ENCODE measurements around the gene EZR. TPM values are rescaled to one million over a fixed set of nuclear protein-coding genes. Genes with fewer than 3 reads are reported as not detected.

Gene EZR
- total RNA-seq, 1 experiment from 2014 or later, result 375 TPM

DNA sequence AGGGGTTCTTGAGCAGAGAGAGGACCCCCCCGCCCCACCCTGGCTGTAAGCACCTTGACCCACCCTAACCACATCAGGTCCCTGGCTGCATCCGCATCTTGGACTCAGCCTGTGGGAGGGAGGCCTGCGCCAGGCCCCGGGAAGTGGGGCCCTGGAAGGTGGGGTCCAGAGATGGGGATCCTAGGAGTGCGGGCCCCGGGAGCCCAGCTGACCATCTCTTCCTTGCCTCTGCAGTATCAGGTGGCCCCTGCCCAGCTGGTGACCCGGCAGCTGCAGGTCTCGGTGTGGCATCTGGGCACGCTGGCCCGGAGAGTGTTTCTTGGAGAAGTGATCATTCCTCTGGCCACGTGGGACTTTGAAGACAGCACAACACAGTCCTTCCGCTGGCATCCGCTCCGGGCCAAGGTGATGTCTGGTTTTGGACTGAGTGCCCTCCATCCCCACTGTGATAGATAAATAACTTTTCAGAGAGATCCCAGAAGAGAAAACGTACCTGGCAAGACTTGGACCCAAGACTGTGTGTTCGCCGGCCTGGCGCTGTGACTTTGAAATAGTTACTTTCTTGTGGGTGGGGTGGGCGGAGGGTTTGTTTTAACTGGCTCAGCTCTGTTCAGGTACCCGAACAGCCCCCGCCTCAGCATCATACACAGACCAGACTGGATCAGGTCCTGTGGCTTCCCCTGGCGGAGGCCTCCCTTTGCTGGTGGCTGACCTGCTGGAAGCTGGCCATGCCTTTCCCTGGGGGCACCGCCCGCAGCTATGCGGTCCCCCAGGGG, 62.0 kb downstream of the EZR start:
- Histone ChIP-seq H3K9ac (ENCODE audit: extremely low read depth, insufficient read length, low read length) (no peak overlapping the region), H3K27ac (ENCODE audit: insufficient read length, low read depth, low read length) (no peak overlapping the region), H3K56ac (ENCODE audit: insufficient read length, low read depth, low read length) (no peak overlapping the region), H2BK120ac (ENCODE audit: low read depth, low read length, poor library complexity, severe bottlenecking) (no peak overlapping the region), H3K23ac (ENCODE audit: insufficient read length, low read depth, low read length) (no peak overlapping the region), H3K4me2 (ENCODE audit: insufficient read depth, insufficient read length, low read length) (no peak overlapping the region), H3K9me3 (ENCODE audit: control insufficient read depth, low read depth, low read length) (no peaks in the 10 kb centered on the region), H4K8ac (replicated peaks; ENCODE audit: insufficient read length, low read depth, low read length) (no peak overlapping the region), H4K5ac (ENCODE audit: insufficient read length, low read depth, low read length) (no peak overlapping the region), H3T11ph (ENCODE audit: low read length) (no peak overlapping the region), H3K14ac (ENCODE audit: insufficient read depth, low read length) (no peak overlapping the region), H2BK15ac (ENCODE audit: low read depth, low read length) (no peak overlapping the region), H3K23me2 (ENCODE audit: insufficient read length, low read depth, low read length, poor library complexity, severe bottlenecking) (no peaks in the 10 kb centered on the region), H2AK5ac (ENCODE audit: insufficient read length, low read length) (no peak overlapping the region), H2AFZ (ENCODE audit: low read length) (no peak overlapping the region), H3K79me2 (ENCODE audit: insufficient read depth, low read length) (no peaks in the 10 kb centered on the region), H3K4ac (ENCODE audit: low read depth, low read length) (no peak overlapping the region), H4K91ac (ENCODE audit: insufficient read length, low read depth, low read length) (no peak overlapping the region), H4K20me1 (ENCODE audit: control insufficient read depth, insufficient read depth, insufficient read length) (no peaks in the 10 kb centered on the region), H2BK12ac (ENCODE audit: insufficient read length, low read depth, low read length) (no peak overlapping the region), H3K79me1 (ENCODE audit: insufficient read depth, low read depth, low read length, poor library complexity, severe bottlenecking) (no peaks in the 10 kb centered on the region), H2BK20ac (ENCODE audit: low read depth, low read length, poor library complexity, severe bottlenecking) (no peak overlapping the region), H3K18ac (ENCODE audit: insufficient read length, low read depth, low read length) (no peak overlapping the region), H3K27me3 (ENCODE audit: insufficient read depth, low read length) (no peaks in the 10 kb centered on the region; the same call in 1 of the 2 replicates), H2BK5ac (ENCODE audit: insufficient read length, low read length) (no peak overlapping the region), H3K4me1 (ENCODE audit: insufficient read depth, low read length) (peaks cover 3% of the 10 kb centered on the region; the same call in 1 of the 2 replicates)
- Mint-ChIP-seq H3K36me3 (ENCODE audit: insufficient read depth in 1 of 3, low read depth in 3 of 3) (no peaks in the 10 kb centered on the region), H3K4me1 (peaks cover 36% of the 10 kb centered on the region in 2 experiments), H3K4me3 (peak overlapping the region in 1 of 2 experiments; percentile 28; a peak in 2 of 5 replicates), H3K27me3 (ENCODE audit: low read depth) (peaks cover 5% of the 10 kb centered on the region), H3K27ac (no peak overlapping the region; a peak in 2 of 7 replicates), H3K9me3 (no peaks in the 10 kb centered on the region)
- no peak for DNase-seq
- TF ChIP-seq, protein P1, sequence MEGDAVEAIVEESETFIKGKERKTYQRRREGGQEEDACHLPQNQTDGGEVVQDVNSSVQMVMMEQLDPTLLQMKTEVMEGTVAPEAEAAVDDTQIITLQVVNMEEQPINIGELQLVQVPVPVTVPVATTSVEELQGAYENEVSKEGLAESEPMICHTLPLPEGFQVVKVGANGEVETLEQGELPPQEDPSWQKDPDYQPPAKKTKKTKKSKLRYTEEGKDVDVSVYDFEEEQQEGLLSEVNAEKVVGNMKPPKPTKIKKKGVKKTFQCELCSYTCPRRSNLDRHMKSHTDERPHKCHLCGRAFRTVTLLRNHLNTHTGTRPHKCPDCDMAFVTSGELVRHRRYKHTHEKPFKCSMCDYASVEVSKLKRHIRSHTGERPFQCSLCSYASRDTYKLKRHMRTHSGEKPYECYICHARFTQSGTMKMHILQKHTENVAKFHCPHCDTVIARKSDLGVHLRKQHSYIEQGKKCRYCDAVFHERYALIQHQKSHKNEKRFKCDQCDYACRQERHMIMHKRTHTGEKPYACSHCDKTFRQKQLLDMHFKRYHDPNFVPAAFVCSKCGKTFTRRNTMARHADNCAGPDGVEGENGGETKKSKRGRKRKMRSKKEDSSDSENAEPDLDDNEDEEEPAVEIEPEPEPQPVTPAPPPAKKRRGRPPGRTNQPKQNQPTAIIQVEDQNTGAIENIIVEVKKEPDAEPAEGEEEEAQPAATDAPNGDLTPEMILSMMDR (conservative IDR thresholded peaks at IDR 0.05), result no peak
- no CpG with 5 or more reads among the region's 25 CpGs for WGBS (ENCODE audit: extremely low coverage, insufficient read length, low lambda C conversion rate)
